HUES48 (cell line): ENCODE data around the gene FBXO27.

Source experiments
- H3K27ac ChIP-seq: one replicate; pipeline ENCODE4 v1.7.0; 2013; ENCODE audit warnings: low read depth, low read length, inconsistent platforms
- H3K27me3 ChIP-seq: 2 replicates; pipeline ENCODE4 v1.6.1; 2013; ENCODE audit warnings: mild to moderate bottlenecking, low read length; ENCODE audit not compliant: control insufficient read depth, insufficient read depth
- H3K36me3 ChIP-seq: 2 replicates; pipeline ENCODE4 v1.6.1; 2013; ENCODE audit warnings: low read length; ENCODE audit not compliant: control insufficient read depth, insufficient read depth
- H3K4me1 ChIP-seq: 2 replicates; pipeline ENCODE4 v1.6.1; 2013; ENCODE audit warnings: mild to moderate bottlenecking, low read length; ENCODE audit not compliant: control insufficient read depth, insufficient read depth
- H3K4me3 ChIP-seq: 2 replicates; pipeline ENCODE4 v1.5.1; 2013; ENCODE audit warnings: mild to moderate bottlenecking, low read depth, low read length
- H3K9ac ChIP-seq: 2 replicates; pipeline ENCODE4 v1.6.1; 2013; ENCODE audit warnings: mild to moderate bottlenecking, low read depth, low read length, moderate library complexity
- H3K9me3 ChIP-seq: 2 replicates; pipeline ENCODE4 v1.6.1; 2013; ENCODE audit warnings: low read length; ENCODE audit not compliant: control insufficient read depth, insufficient read depth

FBXO27 gene

DNA sequence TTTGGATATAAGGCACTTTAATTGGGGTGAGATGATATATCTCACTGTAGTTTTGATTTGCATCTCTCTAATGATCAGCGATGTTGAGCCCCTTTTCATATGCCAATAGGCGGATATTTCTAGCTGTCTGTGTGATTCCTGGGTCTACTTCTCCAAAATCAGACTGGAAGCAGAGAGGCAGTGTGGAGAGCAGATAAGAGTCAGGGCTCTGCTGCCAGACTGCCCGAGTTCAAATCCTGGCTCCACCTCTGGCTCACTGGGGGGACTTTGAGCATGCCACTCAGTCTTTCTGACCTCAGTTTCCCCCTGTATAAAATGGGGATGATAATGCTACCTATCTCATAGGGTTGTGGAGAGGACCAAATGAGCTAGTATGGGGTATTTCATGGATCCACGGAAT lies 27.8 kb upstream of the FBXO27 start:
- Histone ChIP-seq H3K27ac (no peak overlapping the region), H3K4me3 (no peak overlapping the region), H3K36me3 (no peaks in the 10 kb centered on the region), H3K27me3 (no peaks in the 10 kb centered on the region), H3K9ac (no peak overlapping the region), H3K4me1 (no peaks in the 10 kb centered on the region), H3K9me3 (no peaks in the 10 kb centered on the region)

DNA sequence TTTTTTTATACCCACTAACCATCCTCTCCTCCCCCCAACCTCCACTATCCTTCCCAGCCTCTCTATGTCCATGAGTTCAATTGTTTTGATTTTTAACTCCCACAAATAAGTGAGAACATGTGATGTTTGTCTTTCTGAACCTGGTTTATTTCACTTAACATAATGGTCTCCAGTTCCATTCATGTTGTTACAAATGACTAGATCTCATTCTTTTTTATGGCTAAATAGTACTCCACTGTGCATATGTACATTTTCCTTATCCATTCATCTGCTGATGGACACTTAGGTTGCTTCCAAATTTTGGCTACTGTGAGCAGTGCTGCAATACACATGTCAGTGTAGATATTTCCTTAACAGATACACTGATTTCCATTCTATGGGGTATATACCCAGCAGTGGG lies 27.0 kb upstream of the FBXO27 start:
- Histone ChIP-seq H3K9ac (no peak overlapping the region), H3K4me1 (no peaks in the 10 kb centered on the region), H3K4me3 (no peak overlapping the region), H3K27ac (no peak overlapping the region), H3K27me3 (no peaks in the 10 kb centered on the region), H3K36me3 (no peaks in the 10 kb centered on the region), H3K9me3 (no peaks in the 10 kb centered on the region)

DNA sequence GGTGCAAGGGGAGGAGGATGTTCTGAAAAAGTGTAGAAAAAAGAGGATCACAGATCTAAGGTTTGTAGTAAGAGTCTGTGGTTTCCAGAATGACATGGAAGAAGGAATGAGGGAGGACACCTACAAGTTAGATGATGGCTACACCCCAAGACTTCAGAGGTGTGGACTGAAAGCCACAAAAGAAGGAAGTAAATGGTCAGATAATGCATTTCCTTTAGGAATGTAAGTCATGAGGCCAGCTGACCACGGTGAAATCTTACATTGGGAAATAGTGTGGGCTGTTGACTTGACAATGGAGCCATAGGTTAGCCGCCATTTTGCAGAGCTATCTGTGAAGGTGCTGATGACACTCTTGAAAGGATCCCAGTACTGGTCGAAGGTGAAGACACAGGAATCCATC lies 25.3 kb upstream of the FBXO27 start:
- Histone ChIP-seq H3K36me3 (no peaks in the 10 kb centered on the region), H3K4me3 (no peak overlapping the region), H3K27ac (no peak overlapping the region), H3K27me3 (no peaks in the 10 kb centered on the region), H3K9ac (no peak overlapping the region), H3K9me3 (no peaks in the 10 kb centered on the region), H3K4me1 (no peaks in the 10 kb centered on the region)

DNA sequence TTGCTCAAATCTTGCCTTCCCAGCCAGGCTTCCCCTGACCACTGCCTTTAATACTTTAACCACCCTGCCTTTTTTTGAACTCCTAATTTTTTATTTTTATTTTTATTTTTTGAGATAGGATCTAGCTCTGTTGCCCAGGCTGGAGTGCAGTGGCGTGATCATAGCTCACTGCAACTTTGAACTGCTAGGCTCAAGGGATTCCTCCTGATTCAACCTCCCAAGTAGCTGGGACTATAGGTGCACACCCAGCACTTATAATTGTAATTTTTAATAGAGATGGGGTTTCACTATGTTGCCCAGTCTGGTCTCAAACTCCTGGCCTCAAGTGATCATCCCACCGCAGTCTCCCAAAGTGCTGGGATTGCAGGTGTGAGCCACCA lies 21.7 kb upstream of the FBXO27 start:
- H3K4me1 ChIP-seq: no peaks in the 10 kb centered on the region

DNA sequence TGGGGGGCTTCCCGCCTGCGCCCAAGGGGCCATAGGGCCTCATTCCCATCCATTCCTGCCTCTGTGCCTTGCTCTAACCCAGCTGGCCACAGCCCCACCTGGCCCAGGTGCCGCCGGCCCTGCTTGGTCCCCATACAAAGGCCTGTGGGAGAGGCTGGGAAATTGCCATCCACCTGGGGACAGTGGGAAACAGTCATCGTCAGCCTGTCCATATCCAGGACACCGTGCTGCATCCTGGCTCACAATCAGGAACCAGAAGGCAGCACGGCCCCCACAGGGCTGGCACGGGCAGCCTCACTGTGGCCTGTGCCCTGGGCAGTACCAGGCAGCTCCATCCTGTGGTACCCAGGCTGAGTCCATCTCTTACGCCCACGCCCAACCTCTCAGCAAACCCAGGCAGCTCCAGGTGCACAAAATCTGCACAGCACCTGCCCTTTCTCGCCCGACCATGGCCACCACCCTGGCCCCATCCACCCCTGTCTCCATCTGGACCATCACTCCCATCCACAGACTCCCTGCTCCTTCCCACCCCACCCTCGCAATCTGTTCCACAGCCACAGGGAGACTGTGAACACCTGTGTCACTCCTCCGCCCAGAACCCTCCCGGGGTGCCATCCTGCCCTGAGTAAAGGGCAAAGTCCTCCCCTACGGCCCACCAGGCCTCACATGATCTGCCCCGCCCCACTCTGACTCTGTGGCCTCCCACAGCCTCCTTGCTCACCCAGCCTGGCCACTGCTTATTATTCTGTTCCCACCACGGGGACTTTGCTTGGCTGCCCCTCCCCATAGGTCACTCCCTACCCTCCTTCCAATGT lies 21.1 kb upstream of the FBXO27 start:
- Histone ChIP-seq H3K27me3 (no peaks in the 10 kb centered on the region), H3K36me3 (no peaks in the 10 kb centered on the region), H3K9me3 (no peaks in the 10 kb centered on the region), H3K9ac (no peak overlapping the region), H3K4me3 (no peak overlapping the region), H3K4me1 (no peaks in the 10 kb centered on the region), H3K27ac (no peak overlapping the region)

More for the DNA sequence above, 21.7 kb upstream of the FBXO27 start:
- no peak overlapping the region for H3K9ac ChIP-seq
- no peak overlapping the region for H3K27ac ChIP-seq
- no peaks in the 10 kb centered on the region for H3K27me3 ChIP-seq
- no peaks in the 10 kb centered on the region for H3K9me3 ChIP-seq
- H3K36me3 ChIP-seq: no peaks in the 10 kb centered on the region
- no peak overlapping the region for H3K4me3 ChIP-seq

DNA sequence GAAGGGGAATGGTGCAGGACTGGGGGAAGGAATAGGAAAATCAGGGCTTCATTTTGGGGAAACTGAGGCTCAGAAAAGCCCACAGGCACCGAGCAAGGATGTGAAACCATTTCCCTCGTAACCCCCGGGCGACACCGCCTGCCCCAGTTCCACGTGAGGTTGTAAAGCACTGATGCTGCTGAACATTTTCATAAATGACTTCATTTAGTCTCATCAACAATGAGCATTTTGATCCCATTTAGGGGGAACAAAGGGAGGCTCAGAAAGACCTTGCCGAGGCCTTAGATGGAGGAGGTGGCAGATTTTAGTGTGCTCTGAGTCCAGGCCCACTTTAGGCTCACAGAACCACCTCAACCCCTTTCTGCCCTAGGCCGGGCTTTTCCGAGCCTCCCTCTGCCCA lies 20.5 kb upstream of the FBXO27 start:
- Histone ChIP-seq H3K36me3 (no peaks in the 10 kb centered on the region), H3K9me3 (no peaks in the 10 kb centered on the region), H3K27ac (no peak overlapping the region), H3K4me3 (no peak overlapping the region), H3K4me1 (no peaks in the 10 kb centered on the region), H3K27me3 (no peaks in the 10 kb centered on the region), H3K9ac (no peak overlapping the region)

DNA sequence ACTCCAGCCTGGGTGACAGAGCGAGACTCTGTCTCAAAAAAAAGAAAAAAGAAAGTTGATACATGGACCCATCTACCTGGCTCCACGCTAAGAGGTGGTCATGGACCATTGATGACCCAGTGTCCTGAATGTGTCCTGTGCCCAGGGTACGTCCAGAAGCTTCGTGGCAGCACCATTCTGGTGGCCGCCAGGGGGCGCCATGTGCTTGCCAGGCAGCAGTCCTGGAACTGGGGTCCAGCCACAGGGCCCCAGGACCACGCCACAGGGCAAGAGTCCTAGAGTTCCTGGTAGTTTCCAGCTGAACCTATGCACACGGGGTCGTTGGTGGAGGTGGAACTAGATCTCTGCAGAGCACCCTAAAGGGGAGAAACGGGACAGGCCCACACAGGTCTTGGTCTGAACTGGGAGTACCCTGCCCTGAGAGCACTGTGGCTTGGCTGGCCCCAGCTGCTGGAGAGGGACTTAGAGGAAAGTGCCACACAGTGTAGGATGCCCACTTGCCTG lies 19.9 kb upstream of the FBXO27 start:
- H3K9ac ChIP-seq: no peak overlapping the region
- no peaks in the 10 kb centered on the region for H3K4me1 ChIP-seq
- no peak overlapping the region for H3K4me3 ChIP-seq
- H3K9me3 ChIP-seq: no peaks in the 10 kb centered on the region
- H3K36me3 ChIP-seq: no peaks in the 10 kb centered on the region
- H3K27ac ChIP-seq: no peak overlapping the region
- no peaks in the 10 kb centered on the region for H3K27me3 ChIP-seq

DNA sequence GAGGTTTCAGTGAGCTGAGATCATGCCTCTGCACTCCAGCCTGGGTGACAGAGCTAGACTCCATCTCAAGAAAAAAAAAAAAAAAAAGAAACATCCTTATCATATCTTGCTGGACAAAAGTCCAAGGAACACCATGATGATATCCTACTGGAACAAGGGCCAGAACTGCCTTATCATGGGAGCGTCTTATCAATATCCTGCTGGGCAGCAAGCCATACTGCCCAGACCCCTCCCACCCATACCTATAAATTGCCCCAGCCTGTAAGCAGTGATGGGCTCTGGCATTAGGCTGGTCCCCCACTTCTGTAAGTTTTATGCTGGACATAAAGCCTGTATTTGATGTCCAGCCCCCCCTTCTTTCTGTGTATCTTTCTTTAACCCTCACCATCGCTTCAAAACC lies 14.7 kb upstream of the FBXO27 start:
- H3K4me3 ChIP-seq: no peak overlapping the region
- H3K4me1 ChIP-seq: no peaks in the 10 kb centered on the region
- no peaks in the 10 kb centered on the region for H3K36me3 ChIP-seq
- peaks cover 10% of the 10 kb centered on the region; the same call in 1 of the 2 replicates for H3K9me3 ChIP-seq
- no peaks in the 10 kb centered on the region for H3K27me3 ChIP-seq
- no peak overlapping the region for H3K27ac ChIP-seq
- no peak overlapping the region for H3K9ac ChIP-seq

DNA sequence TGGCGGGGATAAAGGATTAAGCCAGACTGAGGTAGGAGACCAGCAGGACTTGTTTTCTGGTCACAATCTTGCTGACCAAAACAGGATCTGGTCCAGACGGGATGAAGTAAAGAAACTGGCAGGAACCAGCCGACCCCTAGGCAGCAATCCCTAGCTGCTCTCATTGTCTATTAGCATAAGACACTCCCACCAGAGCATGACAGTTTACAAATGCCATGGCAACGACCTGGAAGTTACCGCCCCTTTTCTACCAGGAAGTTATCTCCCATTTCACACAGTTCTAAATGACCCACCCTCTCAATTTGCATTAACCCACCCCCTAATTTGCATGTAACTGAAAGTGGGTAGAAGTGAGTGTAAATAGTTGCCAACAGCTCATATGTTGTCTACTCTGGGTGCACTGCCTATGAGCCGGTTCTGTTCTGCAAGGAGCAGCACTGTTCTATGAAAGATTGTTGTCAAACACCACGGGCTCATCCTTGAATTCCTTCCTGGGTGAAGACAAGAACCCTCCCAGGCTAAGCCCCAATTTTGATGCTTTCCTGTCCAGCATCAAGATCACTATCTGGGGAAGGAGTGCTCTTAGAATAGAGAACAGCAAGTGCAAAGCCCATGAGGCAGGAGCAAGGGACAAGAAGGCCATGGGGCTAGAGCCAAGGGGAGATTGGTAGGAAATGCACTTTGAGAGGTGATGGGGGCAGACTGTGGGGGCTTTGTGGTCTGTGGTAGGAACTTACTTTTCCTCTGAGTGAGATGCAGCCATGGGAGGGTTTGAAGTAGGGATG lies 13.9 kb upstream of the FBXO27 start:
- Histone ChIP-seq H3K4me1 (no peaks in the 10 kb centered on the region), H3K36me3 (no peaks in the 10 kb centered on the region), H3K27me3 (no peaks in the 10 kb centered on the region), H3K4me3 (no peak overlapping the region), H3K27ac (no peak overlapping the region), H3K9me3 (peaks cover 10% of the 10 kb centered on the region; the same call in 1 of the 2 replicates), H3K9ac (no peak overlapping the region)

DNA sequence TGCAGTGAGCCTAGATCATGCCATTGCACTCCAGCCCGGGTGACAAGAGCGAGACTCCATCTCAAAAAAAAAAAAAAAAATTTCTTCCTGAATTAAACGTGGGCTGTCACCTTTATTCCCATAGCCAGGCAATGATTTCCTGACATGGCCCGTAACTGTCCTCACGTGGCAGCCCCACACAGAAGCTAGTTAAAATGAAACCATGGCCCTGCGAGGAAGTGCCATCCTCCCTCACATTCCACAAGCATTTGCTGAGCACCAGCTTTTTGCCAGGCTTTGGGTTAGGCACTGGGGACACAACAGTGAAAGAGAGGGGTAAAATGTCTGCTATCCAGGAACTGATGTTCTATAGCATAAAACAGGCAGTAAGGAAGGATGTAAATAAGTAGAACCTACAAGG lies 13.2 kb upstream of the FBXO27 start:
- H3K4me3 ChIP-seq: no peak overlapping the region
- H3K4me1 ChIP-seq: no peaks in the 10 kb centered on the region
- H3K9me3 ChIP-seq: peaks cover 10% of the 10 kb centered on the region; the same call in 1 of the 2 replicates
- no peaks in the 10 kb centered on the region for H3K36me3 ChIP-seq
- H3K27ac ChIP-seq: no peak overlapping the region
- no peaks in the 10 kb centered on the region for H3K27me3 ChIP-seq
- H3K9ac ChIP-seq: no peak overlapping the region

DNA sequence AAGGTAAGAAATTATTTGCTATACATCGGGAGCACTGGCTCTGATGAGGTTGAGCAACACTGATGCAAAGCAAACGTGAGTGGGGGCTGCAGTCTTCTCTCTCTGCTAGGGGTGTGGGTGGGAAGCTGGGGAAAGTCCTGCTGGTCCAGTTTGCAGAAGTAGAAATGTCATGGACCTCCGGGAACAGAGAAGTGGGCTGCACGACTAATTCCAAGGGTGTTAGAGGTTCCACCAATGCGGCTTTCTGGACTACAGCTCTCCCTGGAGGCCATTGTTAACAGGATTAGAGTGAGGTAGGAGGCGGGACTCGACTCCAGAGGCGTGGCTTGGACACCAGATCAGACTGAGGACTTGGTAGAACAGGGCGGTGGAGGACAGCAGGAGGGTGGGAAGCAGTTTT lies 5.7 kb upstream of the FBXO27 start:
- Histone ChIP-seq H3K9me3 (no peaks in the 10 kb centered on the region), H3K36me3 (no peaks in the 10 kb centered on the region), H3K27ac (no peak overlapping the region), H3K4me3 (no peak overlapping the region), H3K4me1 (0 out of 2 replicates have a peak, but pooled peaks cover under 1% of the 10 kb centered on the region), H3K27me3 (no peaks in the 10 kb centered on the region), H3K9ac (no peak overlapping the region)
